ENCODE results near the gene ZNF385D.

Gene ZNF385D

DNA sequence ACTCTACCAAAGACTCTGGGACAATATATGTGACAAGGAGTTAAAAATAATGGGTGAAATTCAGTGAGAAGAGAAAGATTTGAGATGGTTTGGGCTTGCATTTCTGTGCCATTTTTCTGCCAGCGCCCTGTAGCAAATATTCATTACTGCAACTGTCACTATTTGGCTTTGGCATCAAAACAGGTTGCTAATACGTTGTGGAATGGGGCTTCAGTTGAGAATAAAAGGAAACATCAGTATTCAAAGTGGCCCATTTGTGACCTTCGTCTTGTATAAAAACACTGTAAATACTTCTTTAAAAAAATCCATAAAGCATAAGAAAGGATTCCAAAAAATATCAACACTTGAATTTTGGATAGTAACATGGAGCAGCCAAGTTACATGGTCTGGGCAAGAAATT, 309.2 kb downstream of the ZNF385D start:
- H3K4me1 ChIP-seq (ENCODE audit: control insufficient read depth in 1 of 2, insufficient read depth in 2 of 2, low read length in 2 of 2), result no peaks in the 10 kb centered on the region
- no peak overlapping the region for H2AK5ac ChIP-seq (ENCODE audit: low read length)
- H3K36me3 ChIP-seq (ENCODE audit: control insufficient read depth in 1 of 2, insufficient read depth in 2 of 2, low read length in 2 of 2), result no peaks in the 10 kb centered on the region
- H3K27me3 ChIP-seq (ENCODE audit: insufficient read depth, low read length), result no peaks in the 10 kb centered on the region
- H2BK5ac ChIP-seq (ENCODE audit: low read depth, low read length, poor library complexity), result no peak overlapping the region
- no peak overlapping the region for H4K91ac ChIP-seq (ENCODE audit: low read depth, low read length)
- no peak overlapping the region for H3K4me2 ChIP-seq (ENCODE audit: low read length)
- no peak overlapping the region for H2AFZ ChIP-seq (ENCODE audit: insufficient read depth, low read length, poor library complexity)
- H3K18ac ChIP-seq (ENCODE audit: low read length), result no peak overlapping the region
- no peaks in the 10 kb centered on the region for H3K79me2 ChIP-seq (ENCODE audit: control insufficient read depth, insufficient read depth, low read length, poor library complexity)
- H2BK12ac ChIP-seq (ENCODE audit: low read length), result no peak overlapping the region
- no peaks in the 10 kb centered on the region for H3K9me3 ChIP-seq (ENCODE audit: insufficient read depth, low read depth, low read length)
- no peak overlapping the region for H2BK120ac ChIP-seq (ENCODE audit: insufficient read depth, low read length, poor library complexity)
- no peak overlapping the region for H3K4ac ChIP-seq (ENCODE audit: low read depth, low read length)
- no peak overlapping the region for H3K14ac ChIP-seq (ENCODE audit: low read length)
- no peaks in the 10 kb centered on the region for H3K79me1 ChIP-seq (ENCODE audit: low read length)
- no peak overlapping the region for H4K12ac ChIP-seq (ENCODE audit: low read depth, low read length)
- H3K9ac ChIP-seq (ENCODE audit: low read length), result no peak overlapping the region
- H3K27ac ChIP-seq (ENCODE audit: low read depth, low read length), result no peak overlapping the region
- H4K8ac ChIP-seq (ENCODE audit: low read depth, low read length), result no peak overlapping the region
- H3K23ac ChIP-seq (ENCODE audit: low read length), result no peak overlapping the region
- whole genome bisulfite sequencing (ENCODE audit: extremely low coverage, insufficient coverage, insufficient read length), result no CpG with 5 or more reads among the region's 3 CpGs
- no peak for DNase-seq
- no peak overlapping the region for H3K4me3 ChIP-seq (ENCODE audit: low read depth, low read length)

DNA sequence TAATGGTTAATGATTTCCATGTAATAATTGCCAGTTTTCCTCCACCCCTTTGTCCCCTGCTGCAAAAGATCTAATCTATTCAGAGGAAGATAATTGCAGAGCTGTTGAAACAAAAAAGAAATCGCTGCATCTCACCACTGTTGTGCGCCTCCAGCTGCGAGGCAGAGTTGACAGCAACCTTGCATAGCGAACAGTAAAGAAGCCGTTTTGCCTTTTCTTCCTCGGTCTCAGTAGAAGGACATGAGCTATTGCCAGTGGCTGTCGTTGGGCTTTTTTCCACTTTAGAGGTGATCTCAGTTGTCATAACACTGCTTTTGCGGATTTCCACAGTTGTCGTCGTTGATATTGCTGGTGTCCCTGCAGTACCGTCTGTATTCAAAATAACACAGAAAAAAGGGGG, 314.2 kb downstream of the ZNF385D start:
- Histone ChIP-seq H4K8ac (ENCODE audit: low read depth, low read length) (no peak overlapping the region), H3K9ac (ENCODE audit: low read length) (no peak overlapping the region), H2BK120ac (ENCODE audit: insufficient read depth, low read length, poor library complexity) (no peak overlapping the region), H2AFZ (ENCODE audit: insufficient read depth, low read length, poor library complexity) (no peak overlapping the region), H2BK12ac (ENCODE audit: low read length) (no peak overlapping the region), H3K27me3 (ENCODE audit: insufficient read depth, low read length) (no peaks in the 10 kb centered on the region), H3K4me3 (ENCODE audit: low read depth, low read length) (no peak overlapping the region), H3K4me1 (ENCODE audit: control insufficient read depth in 1 of 2, insufficient read depth in 2 of 2, low read length in 2 of 2) (no peaks in the 10 kb centered on the region), H3K4me2 (ENCODE audit: low read length) (no peak overlapping the region), H3K79me2 (ENCODE audit: control insufficient read depth, insufficient read depth, low read length, poor library complexity) (no peaks in the 10 kb centered on the region), H3K79me1 (ENCODE audit: low read length) (no peaks in the 10 kb centered on the region), H4K91ac (ENCODE audit: low read depth, low read length) (no peak overlapping the region), H4K12ac (ENCODE audit: low read depth, low read length) (no peak overlapping the region), H3K23ac (ENCODE audit: low read length) (no peak overlapping the region), H3K14ac (ENCODE audit: low read length) (no peak overlapping the region), H3K36me3 (ENCODE audit: control insufficient read depth in 1 of 2, insufficient read depth in 2 of 2, low read length in 2 of 2) (no peaks in the 10 kb centered on the region), H3K9me3 (ENCODE audit: insufficient read depth, low read depth, low read length) (no peaks in the 10 kb centered on the region), H3K27ac (ENCODE audit: low read depth, low read length) (no peak overlapping the region), H2BK5ac (ENCODE audit: low read depth, low read length, poor library complexity) (no peak overlapping the region), H2AK5ac (ENCODE audit: low read length) (no peak overlapping the region), H3K4ac (ENCODE audit: low read depth, low read length) (no peak overlapping the region), H3K18ac (ENCODE audit: low read length) (no peak overlapping the region)
- no peak for DNase-seq
- no CpG with 5 or more reads among the region's 11 CpGs for WGBS (ENCODE audit: extremely low coverage, insufficient coverage, insufficient read length)

GRCh38 chr3:21435871-21436270, 315.1 kb downstream of the ZNF385D start:
- DNase-seq, result no peak
- Histone ChIP-seq H3K27ac (ENCODE audit: low read depth, low read length) (no peak overlapping the region), H2BK12ac (ENCODE audit: low read length) (no peak overlapping the region)

GRCh38 chr3:21434310-21434709, 316.7 kb downstream of the ZNF385D start:
- no peak for DNase-seq
- no peak overlapping the region for H2BK12ac ChIP-seq (ENCODE audit: low read length)
- H3K4me3 ChIP-seq (ENCODE audit: low read depth, low read length), result no peak overlapping the region
- no peaks in the 10 kb centered on the region for H3K4me1 ChIP-seq (ENCODE audit: control insufficient read depth in 1 of 2, insufficient read depth in 2 of 2, low read length in 2 of 2)
- no peak overlapping the region for H4K91ac ChIP-seq (ENCODE audit: low read depth, low read length)
- no peak overlapping the region for H3K9ac ChIP-seq (ENCODE audit: low read length)
- H3K18ac ChIP-seq (ENCODE audit: low read length), result no peak overlapping the region
- no peak overlapping the region for H2AK5ac ChIP-seq (ENCODE audit: low read length)
- no peak overlapping the region for H3K4ac ChIP-seq (ENCODE audit: low read depth, low read length)
- H2AFZ ChIP-seq (ENCODE audit: insufficient read depth, low read length, poor library complexity), result no peak overlapping the region
- no peak overlapping the region for H2BK120ac ChIP-seq (ENCODE audit: insufficient read depth, low read length, poor library complexity)
- H3K14ac ChIP-seq (ENCODE audit: low read length), result no peak overlapping the region
- no peak overlapping the region for H4K12ac ChIP-seq (ENCODE audit: low read depth, low read length)
- H2BK5ac ChIP-seq (ENCODE audit: low read depth, low read length, poor library complexity), result no peak overlapping the region
- no peak overlapping the region for H3K4me2 ChIP-seq (ENCODE audit: low read length)
- H3K9me3 ChIP-seq (ENCODE audit: insufficient read depth, low read depth, low read length), result no peaks in the 10 kb centered on the region
- H4K8ac ChIP-seq (ENCODE audit: low read depth, low read length), result no peak overlapping the region
- no peaks in the 10 kb centered on the region for H3K79me2 ChIP-seq (ENCODE audit: control insufficient read depth, insufficient read depth, low read length, poor library complexity)
- no CpG with 5 or more reads among the region's 1 CpG for WGBS (ENCODE audit: extremely low coverage, insufficient coverage, insufficient read length)
- no peak overlapping the region for H3K27ac ChIP-seq (ENCODE audit: low read depth, low read length)
- no peaks in the 10 kb centered on the region for H3K27me3 ChIP-seq (ENCODE audit: insufficient read depth, low read length)
- H3K23ac ChIP-seq (ENCODE audit: low read length), result no peak overlapping the region
- H3K79me1 ChIP-seq (ENCODE audit: low read length), result no peaks in the 10 kb centered on the region
- H3K36me3 ChIP-seq (ENCODE audit: control insufficient read depth in 1 of 2, insufficient read depth in 2 of 2, low read length in 2 of 2), result no peaks in the 10 kb centered on the region

More at GRCh38 chr3:21435871-21436270, 315.1 kb downstream of the ZNF385D start:
- Histone ChIP-seq H3K18ac (ENCODE audit: low read length) (no peak overlapping the region), H4K91ac (ENCODE audit: low read depth, low read length) (no peak overlapping the region), H3K9me3 (ENCODE audit: insufficient read depth, low read depth, low read length) (no peaks in the 10 kb centered on the region), H3K4me3 (ENCODE audit: low read depth, low read length) (no peak overlapping the region), H3K4me2 (ENCODE audit: low read length) (no peak overlapping the region), H4K12ac (ENCODE audit: low read depth, low read length) (no peak overlapping the region), H3K4ac (ENCODE audit: low read depth, low read length) (no peak overlapping the region), H3K79me2 (ENCODE audit: control insufficient read depth, insufficient read depth, low read length, poor library complexity) (no peaks in the 10 kb centered on the region), H2AK5ac (ENCODE audit: low read length) (no peak overlapping the region), H3K79me1 (ENCODE audit: low read length) (no peaks in the 10 kb centered on the region), H3K23ac (ENCODE audit: low read length) (no peak overlapping the region), H2BK120ac (ENCODE audit: insufficient read depth, low read length, poor library complexity) (no peak overlapping the region), H2BK5ac (ENCODE audit: low read depth, low read length, poor library complexity) (no peak overlapping the region), H3K27me3 (ENCODE audit: insufficient read depth, low read length) (no peaks in the 10 kb centered on the region), H3K9ac (ENCODE audit: low read length) (no peak overlapping the region), H3K36me3 (ENCODE audit: control insufficient read depth in 1 of 2, insufficient read depth in 2 of 2, low read length in 2 of 2) (no peaks in the 10 kb centered on the region), H3K14ac (ENCODE audit: low read length) (no peak overlapping the region), H4K8ac (ENCODE audit: low read depth, low read length) (no peak overlapping the region), H2AFZ (ENCODE audit: insufficient read depth, low read length, poor library complexity) (no peak overlapping the region), H3K4me1 (ENCODE audit: control insufficient read depth in 1 of 2, insufficient read depth in 2 of 2, low read length in 2 of 2) (no peaks in the 10 kb centered on the region)
- no CpG with 5 or more reads among the region's 2 CpGs for WGBS (ENCODE audit: extremely low coverage, insufficient coverage, insufficient read length)
